ENCODE measurements around the gene TRAPPC10. TPM values are rescaled to one million over a fixed set of nuclear protein-coding genes. Genes with fewer than 3 reads are reported as not detected.

Gene TRAPPC10
- total RNA-seq, 4 donors from 2014 or later: 26.0 to 40.3 (median 30.9) TPM

- TF ChIP-seq CTCF (IDR thresholded peaks at IDR 0.05; ENCODE audit: low read depth): no peak
These were observed 67.7 kb downstream of the TRAPPC10 start for GRCh38 chr21:44079846-44080245.

GRCh38 chr21:44082648-44083440 is 70.7 kb downstream of the TRAPPC10 start:
- TF ChIP-seq CTCF (IDR thresholded peaks at IDR 0.05; ENCODE audit: low read depth): no peak

GRCh38 chr21:44083631-44084291 is 71.7 kb downstream of the TRAPPC10 start:
- TF ChIP-seq CTCF (IDR thresholded peaks at IDR 0.05; ENCODE audit: low read depth): no peak

- TF ChIP-seq CTCF (IDR thresholded peaks at IDR 0.05; ENCODE audit: low read depth): no peak
These were observed 72.6 kb downstream of the TRAPPC10 start for GRCh38 chr21:44084496-44085241.

- no peak for TF ChIP-seq CTCF (IDR thresholded peaks at IDR 0.05; ENCODE audit: low read depth)
These were observed 73.6 kb downstream of the TRAPPC10 start for GRCh38 chr21:44085491-44086321.

GRCh38 chr21:44086636-44087425 is 74.7 kb downstream of the TRAPPC10 start:
- no peak for TF ChIP-seq CTCF (IDR thresholded peaks at IDR 0.05; ENCODE audit: low read depth)

Data from subcutaneous adipose tissue (tissue), 4 donors.